SK-N-SH treated with all-trans-retinoic acid at 6 μM for 48 hours (cell line): Measurements from ENCODE around the gene IGSF11.

Experiments
- PATZ1 ChIP-seq: fragments of 250-450 bp; sonication (Bioruptor Pico); IDR thresholded peaks from 2 replicates; pipeline ENCODE4 v1.8.0; 2020; ENCODE audit warnings: mild to moderate bottlenecking, moderate library complexity, borderline replicate concordance
- PPARA ChIP-seq: fragments of 250-450 bp; sonication (Bioruptor Pico); IDR thresholded peaks from 2 replicates; pipeline ENCODE4 v1.5.0; 2020; ENCODE audit warnings: mild to moderate bottlenecking, borderline replicate concordance
- RARB ChIP-seq: fragments of 250-450 bp; sonication (Bioruptor Pico); IDR thresholded peaks from 2 replicates; pipeline ENCODE4 v1.8.0; 2021; ENCODE audit warnings: mild to moderate bottlenecking, moderate library complexity
- ZC3H10 ChIP-seq: fragments of 250-450 bp; sonication (Bioruptor Pico); IDR thresholded peaks from 2 replicates; pipeline ENCODE4 v1.5.1; 2021; ENCODE audit warnings: mild to moderate bottlenecking, moderate library complexity
- ZFP3 ChIP-seq: fragments of 250-450 bp; sonication (Bioruptor Pico); IDR thresholded peaks from 2 replicates; pipeline ENCODE4 v1.5.0; 2020; ENCODE audit warnings: mild to moderate bottlenecking, moderate library complexity
- ZFP30 ChIP-seq: fragments of 450-650 bp; formaldehyde crosslinking; IDR thresholded peaks from 2 replicates; pipeline ENCODE4 v1.5.0; 2022; ENCODE audit warnings: mild to moderate bottlenecking, moderate library complexity
- ZNF565 ChIP-seq: fragments of 450-650 bp; formaldehyde crosslinking; conservative IDR thresholded peaks from 2 replicates; pipeline ENCODE4 v1.5.0; 2020; ENCODE audit warnings: low read depth, mild to moderate bottlenecking, moderate library complexity
- TF ChIP-seq, protein P1 (sequence below): fragments of 250-450 bp; sonication (Bioruptor Pico); IDR thresholded peaks from 2 replicates; pipeline ENCODE4 v1.8.0; 2021; ENCODE audit warnings: low read depth, mild to moderate bottlenecking, moderate library complexity, borderline replicate concordance
- TF ChIP-seq, protein P2 (sequence below): fragments of 250-450 bp; sonication (Bioruptor Pico); IDR thresholded peaks from 2 replicates; pipeline ENCODE4 v1.5.1; 2021; ENCODE audit warnings: mild to moderate bottlenecking, moderate library complexity

GRCh38 chr3:118889691-118890090, 145.0 kb downstream of the IGSF11 start:
- TF ChIP-seq, protein P1, sequence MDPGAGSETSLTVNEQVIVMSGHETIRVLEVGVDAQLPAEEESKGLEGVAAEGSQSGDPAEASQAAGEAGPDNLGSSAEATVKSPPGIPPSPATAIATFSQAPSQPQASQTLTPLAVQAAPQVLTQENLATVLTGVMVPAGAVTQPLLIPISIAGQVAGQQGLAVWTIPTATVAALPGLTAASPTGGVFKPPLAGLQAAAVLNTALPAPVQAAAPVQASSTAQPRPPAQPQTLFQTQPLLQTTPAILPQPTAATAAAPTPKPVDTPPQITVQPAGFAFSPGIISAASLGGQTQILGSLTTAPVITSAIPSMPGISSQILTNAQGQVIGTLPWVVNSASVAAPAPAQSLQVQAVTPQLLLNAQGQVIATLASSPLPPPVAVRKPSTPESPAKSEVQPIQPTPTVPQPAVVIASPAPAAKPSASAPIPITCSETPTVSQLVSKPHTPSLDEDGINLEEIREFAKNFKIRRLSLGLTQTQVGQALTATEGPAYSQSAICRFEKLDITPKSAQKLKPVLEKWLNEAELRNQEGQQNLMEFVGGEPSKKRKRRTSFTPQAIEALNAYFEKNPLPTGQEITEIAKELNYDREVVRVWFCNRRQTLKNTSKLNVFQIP = no peak
- TF ChIP-seq ZFP3 (CRISPR knock-in tag) (no peak), RARB (no peak), ZC3H10 (CRISPR knock-in tag) (no peak), ZFP30 (CRISPR knock-in tag) (no peak), ZNF565 (CRISPR knock-in tag) (no peak), PATZ1 (CRISPR knock-in tag) (no peak), PPARA (no peak)
- TF ChIP-seq, protein P2, sequence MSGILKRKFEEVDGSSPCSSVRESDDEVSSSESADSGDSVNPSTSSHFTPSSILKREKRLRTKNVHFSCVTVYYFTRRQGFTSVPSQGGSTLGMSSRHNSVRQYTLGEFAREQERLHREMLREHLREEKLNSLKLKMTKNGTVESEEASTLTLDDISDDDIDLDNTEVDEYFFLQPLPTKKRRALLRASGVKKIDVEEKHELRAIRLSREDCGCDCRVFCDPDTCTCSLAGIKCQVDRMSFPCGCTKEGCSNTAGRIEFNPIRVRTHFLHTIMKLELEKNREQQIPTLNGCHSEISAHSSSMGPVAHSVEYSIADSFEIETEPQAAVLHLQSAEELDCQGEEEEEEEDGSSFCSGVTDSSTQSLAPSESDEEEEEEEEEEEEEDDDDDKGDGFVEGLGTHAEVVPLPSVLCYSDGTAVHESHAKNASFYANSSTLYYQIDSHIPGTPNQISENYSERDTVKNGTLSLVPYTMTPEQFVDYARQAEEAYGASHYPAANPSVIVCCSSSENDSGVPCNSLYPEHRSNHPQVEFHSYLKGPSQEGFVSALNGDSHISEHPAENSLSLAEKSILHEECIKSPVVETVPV (CRISPR knock-in tag) = no peak
